AG08395 (cell line): ENCODE measurements around the gene FSIP1.
A peak's percentile ranks its signal among the peaks of the same experiment; 100 is the strongest.

Experiments
- DNase-seq: peaks from one replicate; pipeline ENCODE4 v3.0.0; 2012; ENCODE audit warnings: mixed read lengths, low spot score

FSIP1 gene

GRCh38 chr15:39645138-39645975, 137.3 kb downstream of the FSIP1 start:
- DNase-seq = no peak

- no peak for DNase-seq
Observed at GRCh38 chr15:39644136-39644535, 138.5 kb downstream of the FSIP1 start.

- DNase-seq = no peak
Observed at GRCh38 chr15:39643727-39644126, 138.9 kb downstream of the FSIP1 start.

- peak; percentile 42 for DNase-seq
Observed at GRCh38 chr15:39642011-39642640, 140.5 kb downstream of the FSIP1 start.

GRCh38 chr15:39641191-39641889, 141.3 kb downstream of the FSIP1 start:
- no peak for DNase-seq

- DNase-seq = no peak
Observed at GRCh38 chr15:39640665-39641064, 142.0 kb downstream of the FSIP1 start.

GRCh38 chr15:39639037-39639436, 143.6 kb downstream of the FSIP1 start:
- DNase-seq = no peak

- no peak for DNase-seq
Observed at GRCh38 chr15:39638041-39638440, 144.6 kb downstream of the FSIP1 start.

GRCh38 chr15:39631357-39631756, 151.3 kb downstream of the FSIP1 start:
- DNase-seq = no peak

- no peak for DNase-seq
Observed at GRCh38 chr15:39629906-39630305, 152.7 kb downstream of the FSIP1 start.

GRCh38 chr15:39629371-39629770, 153.3 kb downstream of the FSIP1 start:
- no peak for DNase-seq

- no peak for DNase-seq
Observed at GRCh38 chr15:39628546-39629257, 153.9 kb downstream of the FSIP1 start.

- no peak for DNase-seq
Observed at GRCh38 chr15:39628144-39628508, 154.5 kb downstream of the FSIP1 start.

GRCh38 chr15:39627451-39628143, 155.0 kb downstream of the FSIP1 start:
- DNase-seq = no peak

GRCh38 chr15:39625856-39626255, 156.8 kb downstream of the FSIP1 start:
- no peak for DNase-seq

- no peak for DNase-seq
Observed at GRCh38 chr15:39625451-39625850, 157.2 kb downstream of the FSIP1 start.

GRCh38 chr15:39624806-39625205, 157.8 kb downstream of the FSIP1 start:
- DNase-seq = peak; percentile 89

- no peak for DNase-seq
Observed at GRCh38 chr15:39623529-39623931, 159.1 kb downstream of the FSIP1 start.

- no peak for DNase-seq
Observed at GRCh38 chr15:39622660-39623516, 159.8 kb downstream of the FSIP1 start.

GRCh38 chr15:39621976-39622375, 160.7 kb downstream of the FSIP1 start:
- DNase-seq = no peak

- no peak for DNase-seq
Observed at GRCh38 chr15:39621210-39621609, 161.4 kb downstream of the FSIP1 start.
